ENCODE results near the gene ADGRA1. TPM values are rescaled to one million over a fixed set of nuclear protein-coding genes. Genes with fewer than 3 reads are reported as not detected.

ADGRA1 gene
- polyA plus RNA-seq, 3 donors, result not detected

GRCh38 chr10:133093291-133093690 is 5.6 kb downstream of the ADGRA1 start:
- H3K9ac ChIP-seq (ENCODE audit: insufficient read depth, low read length, poor library complexity, severe bottlenecking), result no peak overlapping the region
- WGBS (ENCODE audit: insufficient coverage), result 93% methylated on average over 14 of the region's 15 CpGs
- H3K4me3 Mint-ChIP-seq, result no peak overlapping the region

GRCh38 chr10:133094286-133094685 is 6.6 kb downstream of the ADGRA1 start:
- H3K27me3 ChIP-seq (ENCODE audit: control insufficient read depth in 2 of 2, insufficient read depth in 2 of 2, low read length in 2 of 2), result peaks cover 0 to 6% of the 10 kb centered on the region in 2 donors
- H3K9me3 Mint-ChIP-seq, result peaks cover 0 to 2% (median 0%) of the 10 kb centered on the region in 7 donors

More at GRCh38 chr10:133093291-133093690, 5.6 kb downstream of the ADGRA1 start:
- Mint-ChIP-seq H3K9me3 (peaks cover 0 to 2% (median 0%) of the 10 kb centered on the region in 7 donors), H3K27me3 (ENCODE audit: low read depth in 3 of 3) (peaks cover 16 to 33% (median 16%) of the 10 kb centered on the region in 3 donors), H3K27ac (no peak overlapping the region), H3K4me1 (no peaks in the 10 kb centered on the region), H3K36me3 (no peaks in the 10 kb centered on the region)
- Histone ChIP-seq H3K27ac (ENCODE audit: low read depth in 1 of 2, low read length in 2 of 2) (no peak overlapping the region), H3K27me3 (ENCODE audit: control insufficient read depth in 2 of 2, insufficient read depth in 2 of 2, low read length in 2 of 2) (peaks cover 0 to 13% of the 10 kb centered on the region in 2 donors), H3K79me2 (ENCODE audit: insufficient read depth, low read length) (no peaks in the 10 kb centered on the region), H3K4me1 (ENCODE audit: control insufficient read depth in 1 of 2, insufficient read depth in 2 of 2, low read length in 2 of 2) (no peaks in the 10 kb centered on the region), H3K9me3 (replicated peaks in 1 of 2; ENCODE audit: control insufficient read depth in 1 of 2, insufficient read depth in 1 of 2, low read length in 2 of 2) (no peaks in the 10 kb centered on the region), H2AFZ (ENCODE audit: insufficient read depth, low read depth, low read length, poor library complexity, severe bottlenecking) (no peak overlapping the region), H4K20me1 (ENCODE audit: insufficient read depth, low read length) (no peaks in the 10 kb centered on the region), H3K36me3 (replicated peaks in 1 of 2; ENCODE audit: control insufficient read depth in 1 of 2, insufficient read depth in 2 of 2, low read length in 2 of 2) (no peaks in the 10 kb centered on the region), H3K4me3 (replicated peaks in 1 of 3; ENCODE audit: low read depth in 2 of 3, low read length in 3 of 3) (no peak overlapping the region), H3K4me2 (replicated peaks; ENCODE audit: extremely low read depth, low read length, poor library complexity, severe bottlenecking) (no peak overlapping the region)
- intact Hi-C loops (cut with micrococcal nuclease), result no loop called here
- TF ChIP-seq CTCF (IDR thresholded peaks at IDR 0.05), result no peak
- no peak for DNase-seq

More at GRCh38 chr10:133094286-133094685, 6.6 kb downstream of the ADGRA1 start:
- Mint-ChIP-seq H3K4me1 (no peaks in the 10 kb centered on the region), H3K36me3 (no peaks in the 10 kb centered on the region), H3K27me3 (ENCODE audit: low read depth in 3 of 3) (peaks cover 8 to 25% (median 10%) of the 10 kb centered on the region in 3 donors), H3K4me3 (no peak overlapping the region), H3K27ac (no peak overlapping the region)
- DNase-seq, result no peak
- H3K4me2 ChIP-seq (replicated peaks; ENCODE audit: extremely low read depth, low read length, poor library complexity, severe bottlenecking), result no peak overlapping the region
- H3K9me3 ChIP-seq (replicated peaks in 1 of 2; ENCODE audit: control insufficient read depth in 1 of 2, insufficient read depth in 1 of 2, low read length in 2 of 2), result no peaks in the 10 kb centered on the region
- no peaks in the 10 kb centered on the region for H3K4me1 ChIP-seq (ENCODE audit: control insufficient read depth in 1 of 2, insufficient read depth in 2 of 2, low read length in 2 of 2)
- 96% methylated on average over 22 of the region's 22 CpGs for WGBS (ENCODE audit: insufficient coverage)
- H3K79me2 ChIP-seq (ENCODE audit: insufficient read depth, low read length), result no peaks in the 10 kb centered on the region
- no peak overlapping the region for H3K9ac ChIP-seq (ENCODE audit: insufficient read depth, low read length, poor library complexity, severe bottlenecking)
- H4K20me1 ChIP-seq (ENCODE audit: insufficient read depth, low read length), result no peaks in the 10 kb centered on the region
- H2AFZ ChIP-seq (ENCODE audit: insufficient read depth, low read depth, low read length, poor library complexity, severe bottlenecking), result no peak overlapping the region
- H3K27ac ChIP-seq (ENCODE audit: low read depth in 1 of 2, low read length in 2 of 2), result no peak overlapping the region
- H3K36me3 ChIP-seq (replicated peaks in 1 of 2; ENCODE audit: control insufficient read depth in 1 of 2, insufficient read depth in 2 of 2, low read length in 2 of 2), result no peaks in the 10 kb centered on the region
- no peak for TF ChIP-seq CTCF (IDR thresholded peaks at IDR 0.05)
- no peak overlapping the region for H3K4me3 ChIP-seq (replicated peaks in 1 of 3; ENCODE audit: low read depth in 2 of 3, low read length in 3 of 3)
- intact Hi-C loops (cut with micrococcal nuclease), result no loop called here

Measured in CD14-positive monocyte (primary cell).